IPS-11a (cell line): Measurements from ENCODE around the gene TARP.
"Not testable (repeated sequence)": the region's sequence is repeated elsewhere in the genome, so short reads cannot be mapped to it uniquely, and the experiment has no call there.

ENCODE experiments used
- H3K4me3 ChIP-seq: one replicate; pipeline ENCODE4 v1.5.1; 2013; ENCODE audit warnings: low read depth, low read length, control low read depth

The TARP gene

DNA sequence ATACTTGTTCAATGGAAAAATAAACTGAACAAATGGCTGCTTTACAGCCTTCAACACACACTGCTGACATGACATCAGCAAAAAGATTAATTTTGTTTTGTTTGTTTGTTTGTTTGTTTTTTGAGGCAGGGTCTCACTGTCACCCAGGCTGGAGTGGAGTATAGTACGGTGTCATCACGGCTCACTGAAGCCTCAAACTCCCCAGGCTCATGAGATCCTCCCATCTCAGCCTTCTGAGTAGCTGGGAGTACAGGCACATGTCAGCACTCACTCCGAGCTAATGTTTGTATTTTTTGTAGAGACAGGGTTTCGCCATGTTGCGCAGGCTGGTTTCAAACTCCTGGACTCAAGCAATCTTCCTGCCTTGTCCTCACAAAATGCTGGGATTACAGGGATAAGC lies 10.9 kb downstream of the TARP start:
- no peak overlapping the region for H3K4me3 ChIP-seq

DNA sequence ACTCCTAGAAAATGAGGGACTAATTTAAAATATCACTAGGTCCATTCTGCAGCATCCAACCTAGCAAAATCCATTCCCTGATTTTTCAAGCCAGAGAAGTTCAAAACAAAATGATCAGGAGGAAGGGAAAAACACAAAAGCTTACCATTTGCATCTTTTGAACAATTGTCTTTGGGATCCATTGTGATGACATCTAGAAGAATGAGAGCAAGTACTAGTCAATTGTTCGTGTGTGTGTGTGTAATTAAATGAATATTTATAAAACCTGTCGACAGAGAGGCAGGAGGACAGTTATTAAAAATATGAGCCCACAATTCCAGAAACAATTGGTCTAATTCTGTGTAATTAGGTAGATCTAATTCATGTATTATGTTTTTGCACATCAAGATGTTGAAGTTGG lies 11.4 kb downstream of the TARP start:
- H3K4me3 ChIP-seq = not testable (repeated sequence)

DNA sequence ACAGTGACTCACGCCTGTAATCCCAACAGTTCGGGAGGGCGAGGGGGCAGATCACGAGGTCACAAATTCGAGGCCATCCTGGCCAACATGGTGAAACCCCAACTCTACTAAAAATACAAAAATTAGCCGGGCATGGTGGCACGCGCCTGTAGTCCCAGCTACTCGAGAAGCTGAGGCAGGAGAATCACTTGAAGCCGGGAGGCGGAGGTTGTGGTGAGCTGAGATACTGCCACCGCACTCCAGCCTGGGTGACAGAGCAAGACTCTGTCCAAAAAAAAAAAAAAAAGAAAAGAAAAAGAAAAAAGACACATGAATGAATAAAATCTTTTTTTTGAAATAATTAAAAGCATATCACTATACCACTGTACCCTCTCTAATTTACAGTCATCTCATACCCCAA lies 11.8 kb downstream of the TARP start:
- not testable (repeated sequence) for H3K4me3 ChIP-seq

DNA sequence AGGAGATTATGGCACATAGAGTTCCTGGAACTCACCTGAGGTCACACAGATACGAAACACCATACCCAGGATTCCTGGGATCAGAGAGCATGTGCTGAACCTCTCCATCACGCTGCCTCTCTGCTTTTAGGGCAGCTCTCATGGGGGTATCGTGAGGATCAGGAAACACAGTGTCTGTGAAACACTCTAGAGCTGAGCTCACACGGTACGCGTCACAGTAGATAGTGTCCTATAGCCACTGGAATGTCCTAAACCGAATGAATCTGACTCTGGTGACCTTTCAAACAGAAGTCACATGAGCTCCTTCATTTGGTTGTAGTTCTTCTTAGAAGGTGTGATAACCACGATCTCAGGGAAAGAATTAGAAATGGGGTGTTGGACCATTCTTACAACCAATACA lies 14.3 kb downstream of the TARP start:
- H3K4me3 ChIP-seq = not testable (repeated sequence)

DNA sequence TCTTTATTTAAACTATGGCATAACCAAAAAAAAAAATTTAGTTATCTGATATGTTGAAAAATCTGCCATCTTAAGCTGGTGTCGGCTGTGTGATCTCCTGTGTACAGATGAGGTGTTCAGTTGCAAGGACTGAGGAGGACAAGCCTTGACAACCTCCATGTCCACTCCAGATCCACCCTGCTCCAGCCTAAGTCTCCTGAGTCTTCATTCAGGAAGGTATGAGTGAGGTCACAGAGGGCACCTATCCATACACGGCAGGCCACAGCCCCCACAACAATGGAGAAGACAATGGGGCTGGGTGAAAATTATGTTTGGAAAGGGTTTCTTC lies 16.1 kb downstream of the TARP start:
- H3K4me3 ChIP-seq = no peak overlapping the region

DNA sequence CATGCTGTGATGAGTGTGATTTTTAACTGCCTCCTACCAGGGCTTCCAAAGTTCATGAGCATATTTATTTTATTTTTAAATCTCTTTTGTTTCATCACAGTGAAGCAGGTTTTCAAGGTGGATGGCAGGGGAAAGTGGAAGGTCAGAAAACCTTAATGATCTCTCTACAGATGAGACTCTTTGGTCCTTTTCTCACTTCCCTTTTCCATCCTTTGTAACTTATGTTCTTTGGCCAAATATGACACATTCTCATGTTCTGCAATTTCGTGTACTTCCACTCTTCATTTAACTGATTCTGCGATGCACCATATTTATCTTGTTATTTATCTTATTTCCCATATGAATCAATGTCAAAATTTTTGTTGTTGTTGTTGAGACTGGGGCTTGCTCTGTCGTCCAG lies 23.6 kb downstream of the TARP start:
- not testable (repeated sequence) for H3K4me3 ChIP-seq

DNA sequence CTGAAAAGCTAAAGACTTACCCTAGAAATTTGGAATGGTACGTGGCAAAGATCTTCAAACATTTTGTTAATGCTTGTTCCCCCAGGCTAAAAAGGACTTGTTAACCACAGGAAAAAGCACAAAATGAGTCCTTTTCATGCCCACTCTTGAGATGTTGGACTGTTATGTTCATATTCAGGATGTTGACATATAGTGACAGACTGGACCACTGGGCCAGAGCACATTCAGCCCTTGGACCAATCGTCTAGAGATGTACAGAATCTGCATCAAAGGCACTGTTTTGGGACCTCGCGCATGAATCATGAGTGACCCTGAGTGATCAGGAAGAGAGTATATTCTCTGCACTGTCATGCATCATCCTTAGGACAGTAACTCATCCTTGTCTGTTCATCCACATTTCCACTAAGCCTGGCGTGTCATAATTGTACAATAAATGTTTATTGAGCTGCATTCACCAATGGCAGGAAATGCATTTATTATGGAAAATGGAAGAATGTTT lies 25.3 kb downstream of the TARP start:
- H3K4me3 ChIP-seq = no peak overlapping the region

DNA sequence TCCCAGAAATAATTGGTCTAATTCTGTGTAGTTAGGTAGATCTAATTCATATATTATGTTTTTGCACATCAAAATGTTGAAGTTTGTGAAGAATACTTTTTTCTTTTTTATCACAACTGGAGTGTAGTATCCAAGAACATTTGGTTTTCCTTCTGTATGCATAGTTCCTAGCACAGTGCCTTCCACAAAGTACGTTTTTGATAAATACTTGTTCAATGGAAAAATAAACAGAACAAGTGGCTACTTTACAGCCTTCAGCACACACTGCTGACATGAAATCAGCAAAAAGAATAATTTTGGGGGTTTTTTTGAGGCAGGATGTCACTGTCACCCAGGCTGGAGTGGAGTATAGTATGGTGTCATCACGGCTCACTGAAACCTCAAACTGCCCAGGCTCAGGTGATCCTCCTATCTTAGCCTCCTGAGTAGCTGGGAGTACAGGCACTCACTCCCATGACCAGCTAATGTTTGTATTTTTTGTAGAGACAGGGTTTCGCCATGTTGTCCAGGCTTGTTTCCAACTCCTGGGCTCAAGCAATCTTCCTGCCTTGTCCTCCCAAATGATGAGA lies 27.9 kb downstream of the TARP start:
- no peak overlapping the region for H3K4me3 ChIP-seq

DNA sequence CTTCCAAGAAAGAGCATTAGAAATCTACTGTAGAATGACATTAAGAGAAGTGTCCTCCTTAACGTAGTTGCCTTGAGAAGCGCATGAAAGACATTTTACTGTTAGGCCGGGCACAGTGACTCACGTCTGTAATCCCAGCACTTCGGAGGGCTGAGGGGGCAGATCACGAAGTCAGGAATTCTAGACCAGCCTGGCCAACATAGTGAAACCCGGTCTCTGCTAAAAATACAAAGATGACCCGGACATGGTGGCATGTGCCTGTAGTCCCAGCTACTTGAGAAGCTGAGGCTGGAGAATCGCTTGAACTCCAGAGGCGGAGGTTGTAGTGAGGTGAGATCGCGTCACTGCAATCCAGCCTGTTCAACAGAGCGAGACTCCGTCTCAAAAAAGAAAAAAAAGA lies 28.9 kb downstream of the TARP start:
- H3K4me3 ChIP-seq = no peak overlapping the region

DNA sequence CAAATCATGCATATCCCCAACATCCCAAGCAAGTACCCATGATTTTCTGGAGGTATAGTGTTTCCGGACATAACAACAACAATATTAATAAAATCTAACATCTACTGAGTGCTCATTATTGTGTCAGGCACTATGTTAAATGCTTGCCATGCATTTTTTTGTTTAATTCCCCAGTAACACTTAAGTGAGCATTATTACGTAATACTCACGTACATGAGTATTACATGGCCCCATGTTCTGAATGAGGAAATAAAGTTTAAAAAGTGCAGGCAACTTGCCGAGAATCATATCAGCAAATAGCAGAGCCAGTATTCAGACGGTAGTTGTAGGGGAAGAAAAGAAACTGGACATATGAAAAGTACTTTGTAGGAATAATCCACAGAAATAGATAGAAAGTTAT lies 30.1 kb downstream of the TARP start:
- H3K4me3 ChIP-seq = not testable (repeated sequence)

DNA sequence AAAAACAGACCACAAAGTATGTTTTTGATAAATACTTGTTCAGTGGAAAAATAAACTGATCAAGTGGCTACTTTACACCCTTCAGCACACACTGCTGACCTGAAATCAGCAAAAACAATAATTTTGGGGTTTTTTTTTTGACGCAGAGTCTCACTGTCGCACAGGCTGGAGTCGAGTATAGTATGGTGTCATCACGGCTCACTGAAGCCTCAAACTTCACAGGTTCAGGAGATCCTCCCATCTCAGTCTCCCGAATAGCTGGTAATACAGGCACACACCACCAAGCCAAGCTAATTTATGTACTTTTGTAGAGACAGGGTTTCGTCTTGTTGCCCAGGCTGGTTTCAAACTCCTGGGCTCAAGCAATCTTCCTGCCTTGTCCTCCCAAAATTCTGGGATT lies 30.6 kb downstream of the TARP start:
- no peak overlapping the region for H3K4me3 ChIP-seq

DNA sequence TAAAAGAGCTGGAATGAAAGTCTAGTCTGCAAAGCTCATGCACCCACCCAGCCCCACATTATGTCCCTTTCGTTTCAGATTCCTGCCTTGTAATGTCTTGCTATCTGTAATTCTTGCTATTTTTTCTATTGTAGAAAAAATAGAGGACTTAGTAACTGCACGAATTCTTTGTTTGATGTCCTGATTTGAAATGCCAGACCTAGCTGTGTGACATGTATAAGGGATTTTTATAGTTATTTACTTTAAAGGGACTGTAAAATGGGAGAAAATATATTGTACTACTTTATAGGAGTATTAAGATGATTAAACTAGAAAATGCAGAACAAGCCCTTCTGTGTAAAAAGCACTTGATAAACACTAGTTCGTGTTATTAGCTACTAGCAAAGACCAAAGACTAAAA lies 32.4 kb downstream of the TARP start:
- no peak overlapping the region for H3K4me3 ChIP-seq

DNA sequence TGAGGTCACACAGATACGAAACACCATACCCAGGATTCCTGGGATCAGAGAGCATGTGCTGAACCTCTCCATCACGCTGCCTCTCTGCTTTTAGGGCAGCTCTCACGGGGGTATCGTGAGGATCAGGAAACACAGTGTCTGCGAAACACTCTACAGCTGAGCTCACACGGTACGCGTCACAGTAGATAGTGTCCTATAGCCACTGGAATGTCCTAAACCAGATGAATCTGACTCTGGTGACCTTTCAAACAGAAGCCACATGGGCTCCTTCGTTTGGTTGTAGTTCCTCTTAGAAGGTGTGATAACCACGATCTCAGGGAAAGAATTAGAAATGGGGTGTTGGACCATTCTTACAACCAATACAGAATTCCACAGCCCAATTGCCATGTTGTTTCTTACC lies 34.3 kb downstream of the TARP start:
- H3K4me3 ChIP-seq = not testable (repeated sequence)

DNA sequence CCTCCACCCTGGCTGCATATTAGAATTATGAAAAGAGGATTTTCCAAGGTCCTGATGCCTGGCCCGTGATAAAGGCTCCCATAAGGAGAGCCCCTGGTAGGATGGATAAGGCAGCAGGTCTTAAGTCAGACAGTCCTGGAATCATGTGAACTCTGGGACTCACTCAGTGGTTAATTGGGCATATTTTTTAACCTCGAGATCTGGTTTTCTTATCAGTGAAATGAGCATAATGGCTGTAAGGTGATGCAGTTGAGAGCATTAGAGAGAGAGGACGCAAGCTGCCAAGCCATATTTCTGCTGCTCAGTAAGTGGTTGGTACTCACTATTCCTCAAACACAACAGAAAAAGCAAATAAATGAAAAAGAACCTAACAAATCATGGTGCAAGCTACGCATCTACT lies 37.8 kb downstream of the TARP start:
- no peak overlapping the region for H3K4me3 ChIP-seq

DNA sequence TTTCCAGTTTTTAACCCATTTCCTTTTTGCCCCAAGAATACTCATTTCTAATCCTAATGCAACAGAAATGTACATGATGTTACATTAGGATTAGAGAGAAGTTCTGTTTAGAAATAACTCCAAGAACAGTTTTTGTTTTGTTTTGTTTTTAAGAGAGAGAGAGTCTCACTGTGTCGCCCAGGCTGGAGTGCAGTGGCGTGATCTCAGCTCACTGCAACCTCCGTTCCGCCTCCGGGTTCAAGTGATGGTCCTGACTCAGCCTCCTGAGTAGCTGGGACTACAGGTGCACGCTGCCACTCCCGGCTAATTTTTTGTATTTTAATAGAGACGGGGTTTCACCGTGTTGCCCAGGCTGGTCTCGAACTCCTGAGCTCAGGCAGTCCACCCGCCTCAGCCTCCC lies 38.7 kb downstream of the TARP start:
- H3K4me3 ChIP-seq = not testable (repeated sequence)

DNA sequence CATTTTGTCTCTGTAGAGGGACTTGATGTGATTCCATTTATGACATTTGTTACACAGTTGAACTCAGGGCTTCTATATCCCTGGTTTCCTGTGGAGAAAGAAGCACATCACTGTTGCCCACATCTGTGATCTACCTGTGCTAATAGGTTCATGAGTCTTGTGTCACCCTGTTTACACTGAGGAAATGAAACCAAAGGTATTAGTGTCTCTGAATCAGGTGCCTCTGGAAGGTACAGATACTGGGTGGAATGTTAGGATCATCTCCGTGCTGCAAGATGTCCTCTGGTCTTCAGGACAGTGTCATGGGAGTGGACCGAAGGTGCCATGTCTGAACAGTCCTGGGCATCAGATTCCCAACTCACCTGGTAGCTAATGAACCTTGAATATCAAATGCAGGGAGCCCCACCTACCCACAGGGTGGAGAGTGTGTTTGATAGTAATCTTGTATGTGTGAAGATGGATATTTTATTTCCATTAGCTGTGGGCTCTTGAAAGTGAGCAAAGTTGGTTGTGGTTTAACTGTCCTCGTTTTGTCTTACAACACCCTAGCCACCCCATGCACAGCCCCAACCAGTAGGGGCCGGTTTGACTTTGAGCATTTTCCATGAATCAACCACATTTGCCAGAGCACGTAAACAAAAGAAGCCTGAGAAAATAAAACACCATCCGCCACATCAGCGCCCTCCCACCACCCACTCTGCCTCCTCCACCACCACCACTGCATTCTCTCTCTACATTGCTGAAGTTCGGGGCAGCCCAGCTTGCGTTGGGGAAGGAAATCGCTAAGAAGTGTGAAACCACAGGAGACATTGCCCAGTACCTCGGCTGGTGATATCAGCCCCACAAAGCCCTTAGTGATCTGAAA lies 40.7 kb downstream of the TARP start:
- H3K4me3 ChIP-seq = no peak overlapping the region

DNA sequence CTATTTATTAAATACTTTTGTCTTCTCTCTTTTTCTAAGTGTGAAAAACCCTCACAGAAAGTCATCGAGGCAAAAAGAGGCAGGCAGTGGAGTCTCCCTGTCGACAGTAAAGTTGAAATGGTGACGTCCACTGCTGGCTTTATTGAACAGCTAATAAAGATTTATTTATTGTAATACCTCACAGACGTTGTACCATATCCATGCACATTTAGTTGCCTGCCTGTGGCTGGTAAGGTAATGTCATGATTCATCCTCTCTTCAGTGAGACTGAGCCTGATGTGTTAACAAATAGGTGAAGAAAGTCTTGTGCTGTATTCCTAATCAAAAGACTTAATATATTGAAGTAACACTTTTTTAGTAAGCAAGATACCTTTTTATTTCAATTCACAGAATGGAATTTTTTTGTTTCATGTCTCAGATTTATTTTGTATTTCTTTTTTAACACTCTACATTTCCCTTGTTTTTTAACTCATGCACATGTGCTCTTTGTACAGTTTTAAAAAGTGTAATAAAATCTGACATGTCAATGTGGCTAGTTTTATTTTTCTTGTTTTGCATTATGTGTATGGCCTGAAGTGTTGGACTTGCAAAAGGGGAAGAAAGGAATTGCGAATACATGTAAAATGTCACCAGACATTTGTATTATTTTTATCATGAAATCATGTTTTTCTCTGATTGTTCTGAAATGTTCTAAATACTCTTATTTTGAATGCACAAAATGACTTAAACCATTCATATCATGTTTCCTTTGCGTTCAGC lies 43.4 kb downstream of the TARP start:
- H3K4me3 ChIP-seq = no peak overlapping the region

DNA sequence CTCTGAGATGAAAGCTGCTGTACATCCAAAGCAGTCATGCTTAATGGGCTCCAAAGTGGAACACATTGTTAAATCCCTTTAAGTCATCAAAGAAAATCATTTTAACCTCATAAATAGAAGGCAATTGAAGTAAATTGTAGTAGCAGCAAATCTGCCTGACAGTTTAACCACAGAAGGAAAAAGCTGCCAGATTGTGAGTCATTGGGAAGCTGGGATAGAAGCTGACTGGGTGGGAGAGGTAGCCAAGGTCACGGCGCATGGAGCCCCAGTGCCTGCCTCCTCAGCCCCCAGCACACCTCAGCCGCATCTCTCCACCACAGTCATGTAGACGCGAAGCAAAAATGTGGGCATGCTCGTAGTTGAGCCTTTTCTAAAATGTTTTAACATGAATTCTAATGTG lies 44.0 kb downstream of the TARP start:
- no peak overlapping the region for H3K4me3 ChIP-seq

DNA sequence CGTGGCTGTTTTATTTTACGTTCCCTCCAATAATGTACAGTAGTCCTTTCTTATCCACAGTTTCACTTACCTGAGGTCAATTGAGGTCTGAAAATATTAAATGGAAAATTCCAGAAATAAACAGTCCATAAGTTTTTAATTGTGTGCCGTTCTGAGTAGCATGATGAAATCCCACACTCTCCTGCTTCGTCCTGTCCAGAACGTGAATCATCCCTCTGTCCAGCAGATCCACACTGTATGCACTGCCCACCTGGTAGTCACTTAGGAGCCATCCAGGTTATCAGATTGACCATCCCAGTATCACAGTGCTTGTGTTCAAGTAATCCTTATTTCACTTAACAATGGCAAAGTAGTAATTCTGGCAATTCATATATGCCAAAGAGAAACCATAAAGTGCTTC lies 49.0 kb downstream of the TARP start:
- no peak overlapping the region for H3K4me3 ChIP-seq

DNA sequence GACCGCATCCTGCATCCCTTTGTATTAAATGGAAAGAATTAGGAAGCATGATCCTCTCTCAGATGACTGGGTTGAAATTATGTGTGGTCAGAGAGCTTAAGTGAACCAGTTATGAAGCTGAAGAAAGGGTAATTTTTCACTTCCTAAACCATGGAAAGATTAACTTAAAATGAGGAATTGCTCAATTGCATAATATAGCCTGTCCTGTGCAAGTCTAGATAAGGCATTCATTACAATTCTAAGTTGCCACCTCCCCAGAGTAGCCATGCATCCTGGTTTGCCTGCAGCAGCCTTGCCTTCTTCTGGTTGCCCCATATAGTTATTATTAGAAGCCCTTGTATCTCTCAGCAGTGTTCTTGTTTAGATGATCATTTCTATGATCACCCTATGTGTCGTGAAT lies 50.1 kb downstream of the TARP start:
- H3K4me3 ChIP-seq = no peak overlapping the region

DNA sequence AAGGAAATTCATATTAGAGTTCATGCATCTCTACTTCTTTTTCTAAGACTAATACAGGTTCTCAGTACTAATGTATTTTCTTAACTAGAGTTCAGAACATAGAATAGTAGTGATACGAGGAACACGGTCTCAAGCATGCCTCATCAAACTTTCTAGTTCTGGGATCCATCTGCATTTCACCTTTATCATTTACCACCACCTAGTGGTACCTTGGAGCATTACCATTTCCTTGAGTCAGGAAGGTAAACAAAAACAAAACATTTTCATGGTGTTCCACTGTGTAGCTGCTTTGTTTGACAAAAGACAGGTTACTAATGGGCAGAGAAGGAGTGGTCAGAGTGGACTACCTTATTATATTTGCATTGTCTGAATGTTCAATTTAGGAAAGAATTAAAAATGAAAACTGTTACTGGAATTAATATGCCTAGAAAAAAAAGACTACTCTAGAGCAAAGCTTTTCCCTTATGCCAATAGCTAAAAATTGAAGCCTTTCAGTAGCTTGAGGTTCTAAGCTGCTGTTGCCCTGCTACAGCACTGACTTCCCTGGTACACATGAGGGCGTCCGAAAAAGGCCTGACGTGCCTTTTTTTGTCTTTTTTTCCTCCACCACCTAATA lies 50.8 kb downstream of the TARP start:
- no peak overlapping the region for H3K4me3 ChIP-seq

DNA sequence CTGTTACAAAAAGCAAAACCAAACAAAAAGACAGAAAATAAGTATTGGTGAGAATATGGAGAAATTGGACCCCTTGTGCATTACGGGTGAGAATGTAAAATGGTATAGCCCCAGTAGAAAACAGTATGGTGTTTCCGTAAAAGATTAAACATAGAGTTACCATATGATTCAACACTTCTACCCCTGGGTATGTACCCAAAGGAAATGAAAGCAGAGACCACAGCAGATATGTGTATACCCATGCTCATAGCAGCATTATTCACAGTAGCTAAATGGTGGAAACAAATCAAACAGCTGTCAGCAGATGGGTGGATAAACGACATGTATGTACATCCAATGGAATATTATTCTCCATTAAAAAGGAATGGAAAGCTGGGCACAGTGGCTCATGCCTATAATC lies 53.0 kb downstream of the TARP start:
- no peak overlapping the region for H3K4me3 ChIP-seq
